ENCODE results near the gene ADAM30.
"Not testable (repeated sequence)": the region's sequence is repeated elsewhere in the genome, so short reads cannot be mapped to it uniquely, and the experiment has no call there.

ADAM30 gene

DNA sequence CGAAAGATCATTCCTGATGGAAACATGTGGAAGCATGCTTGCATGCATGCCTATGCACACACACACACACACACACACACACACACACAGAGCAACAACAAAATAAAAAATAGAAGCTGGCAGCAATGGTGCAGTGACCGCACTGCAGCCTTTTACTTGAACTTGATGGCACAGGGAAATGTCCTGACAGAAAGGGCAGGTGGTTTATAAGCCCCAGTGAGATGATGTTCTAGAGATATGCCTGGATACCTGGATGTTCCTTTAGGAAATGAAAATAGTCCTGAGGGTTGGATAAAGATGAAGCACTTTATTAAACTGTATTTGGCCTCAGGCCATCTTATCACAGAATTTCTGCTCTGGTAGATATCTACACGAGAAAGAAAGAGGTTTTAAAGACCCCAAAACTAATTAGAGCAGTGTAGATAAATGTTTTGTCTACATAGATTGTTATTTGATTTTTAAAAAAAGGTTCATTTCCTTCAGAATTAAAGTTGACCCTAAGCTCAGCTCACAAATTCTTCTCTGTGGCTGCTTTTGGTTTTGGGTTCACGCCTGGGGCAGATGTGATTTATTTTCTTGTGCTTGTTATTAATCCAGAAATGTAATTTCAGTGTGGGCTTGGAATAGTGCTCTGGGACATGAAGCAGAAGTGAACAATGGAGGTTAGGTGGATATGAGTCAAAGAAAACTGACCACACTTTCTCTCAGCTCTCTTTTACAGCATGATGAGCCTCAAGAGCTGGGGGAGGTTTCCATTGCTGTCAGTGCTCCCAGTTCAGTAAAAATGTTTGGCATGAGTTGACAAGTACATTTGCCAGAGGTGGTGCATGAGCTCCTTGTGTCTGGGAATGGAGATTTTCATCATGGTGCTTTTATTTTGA is 22.9 kb downstream of the ADAM30 start:
- no peak for DNase-seq

DNA sequence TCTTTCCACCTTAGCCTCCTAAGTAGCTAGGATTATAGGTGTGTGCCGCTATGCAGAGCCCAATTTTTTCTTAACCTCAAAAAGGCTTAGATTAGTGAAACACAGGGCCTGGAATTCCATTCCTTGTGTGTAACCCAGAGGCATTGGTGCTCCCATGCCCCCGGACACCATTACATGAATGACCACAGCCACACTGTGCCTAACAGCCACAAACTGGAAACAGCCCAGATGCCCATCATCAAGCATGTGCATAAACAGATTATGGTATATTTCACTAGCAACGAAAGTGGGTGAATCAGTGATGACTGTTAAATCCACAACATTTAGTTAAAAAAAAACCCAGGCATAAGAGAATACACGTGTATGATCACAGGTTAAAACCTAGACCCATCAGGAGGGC is 24.4 kb downstream of the ADAM30 start:
- no peak for DNase-seq

DNA sequence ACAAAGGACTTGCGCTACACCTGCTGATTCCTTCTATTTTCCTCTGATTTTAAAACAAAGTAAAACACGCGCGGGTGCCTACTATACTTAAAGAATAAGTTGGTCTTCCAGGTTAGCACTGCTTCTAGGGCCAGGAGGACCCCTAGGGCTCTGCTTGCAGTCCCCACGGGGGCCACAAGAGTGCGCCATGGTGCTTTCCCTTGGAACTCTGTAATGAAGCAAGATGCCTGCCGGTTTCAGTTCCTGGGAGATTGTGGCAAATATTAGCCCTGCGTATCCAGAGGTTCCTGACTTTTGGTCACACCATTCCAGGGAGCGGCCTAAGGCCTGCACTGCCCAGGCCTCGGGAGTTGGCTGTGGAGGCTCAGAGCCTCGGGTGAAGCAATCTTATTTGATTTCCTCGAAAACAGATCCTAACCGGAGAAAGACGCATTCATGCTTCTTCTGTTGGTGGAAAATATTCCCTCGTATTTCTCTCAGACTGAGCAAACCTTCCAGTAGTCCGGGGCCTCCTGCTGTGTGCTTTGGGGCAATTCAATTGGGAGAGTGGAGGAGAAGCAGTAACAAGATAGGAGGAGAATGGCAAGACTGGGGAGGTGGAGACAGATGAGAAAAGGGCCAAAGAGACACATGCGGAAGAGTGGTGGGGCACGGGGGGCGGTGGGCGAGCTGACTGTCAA is 25.3 kb downstream of the ADAM30 start:
- peak; percentile 80 for DNase-seq

DNA sequence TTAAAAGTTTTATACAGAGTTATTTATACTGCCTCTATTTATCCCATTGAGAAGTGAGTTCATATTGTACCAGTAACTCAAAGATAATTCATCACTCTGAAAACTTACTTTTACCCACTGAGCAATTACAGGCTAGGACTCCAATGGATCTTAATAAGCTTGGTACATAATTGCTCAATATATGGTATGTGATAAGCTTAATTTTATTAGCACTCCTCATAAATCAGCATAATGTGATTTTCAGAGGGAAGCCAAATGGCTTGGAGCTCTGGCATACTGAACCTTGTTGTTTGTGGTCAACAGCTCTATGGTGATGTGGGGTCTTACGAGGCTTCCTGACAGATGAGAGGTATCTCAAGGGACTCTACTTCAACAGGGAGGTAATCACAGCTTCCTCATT is 26.3 kb downstream of the ADAM30 start:
- DNase-seq: no peak

DNA sequence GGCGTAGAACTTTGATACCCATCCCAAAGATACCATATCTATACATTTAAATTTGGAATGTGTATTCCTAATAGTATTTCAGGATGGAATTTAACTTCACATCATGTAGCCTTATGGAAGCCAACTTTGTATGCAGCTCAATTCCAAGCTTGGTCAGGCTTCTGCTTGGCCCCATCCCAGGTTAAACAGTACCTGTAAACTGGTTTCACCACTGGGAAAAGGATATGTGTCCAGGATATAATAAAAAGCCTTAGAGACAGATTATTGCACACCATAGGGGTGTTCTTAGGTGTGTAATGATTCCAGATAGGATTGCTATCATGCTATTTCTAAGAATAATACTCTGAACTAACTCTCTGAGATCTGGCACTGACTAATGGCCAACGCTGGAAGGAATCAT is 28.1 kb downstream of the ADAM30 start:
- DNase-seq: no peak

DNA sequence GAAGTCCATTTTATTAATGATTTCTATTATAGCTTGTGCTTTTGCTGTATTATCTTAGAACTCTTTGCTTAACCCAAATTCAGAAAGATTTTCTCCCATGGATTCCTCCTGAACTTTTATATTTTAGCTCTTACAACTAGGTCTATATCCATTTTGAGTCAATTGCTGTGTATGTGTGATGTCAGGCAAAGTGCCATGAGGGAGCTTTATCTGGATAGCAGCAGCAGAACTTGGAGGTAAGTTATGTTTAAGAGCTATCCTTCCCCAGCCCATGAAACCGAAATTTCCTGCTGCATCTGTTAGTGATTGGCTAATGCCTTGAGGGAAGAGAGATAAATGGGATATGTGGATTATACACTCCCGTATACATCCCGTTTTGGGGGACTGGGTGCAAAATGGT is 29.9 kb downstream of the ADAM30 start:
- DNase-seq: no peak

DNA sequence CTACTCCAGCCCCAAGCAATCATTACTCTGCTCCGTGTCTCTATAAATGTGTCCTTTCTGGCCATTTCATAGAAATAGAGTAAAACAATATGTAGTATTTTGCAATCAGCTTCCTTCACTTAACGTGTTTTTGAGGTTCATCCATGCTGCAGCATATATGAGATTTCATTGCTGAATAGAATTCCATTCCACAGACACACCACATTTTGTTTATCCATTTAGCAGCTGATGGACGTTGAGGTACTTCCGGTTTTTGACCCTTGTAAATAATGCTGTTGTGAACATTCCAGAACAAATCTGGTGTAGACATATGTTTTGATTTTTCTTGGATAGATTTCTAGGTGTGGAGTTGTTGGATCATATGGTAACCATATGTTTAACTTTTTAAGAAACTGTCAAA is 30.7 kb downstream of the ADAM30 start:
- no peak for DNase-seq

DNA sequence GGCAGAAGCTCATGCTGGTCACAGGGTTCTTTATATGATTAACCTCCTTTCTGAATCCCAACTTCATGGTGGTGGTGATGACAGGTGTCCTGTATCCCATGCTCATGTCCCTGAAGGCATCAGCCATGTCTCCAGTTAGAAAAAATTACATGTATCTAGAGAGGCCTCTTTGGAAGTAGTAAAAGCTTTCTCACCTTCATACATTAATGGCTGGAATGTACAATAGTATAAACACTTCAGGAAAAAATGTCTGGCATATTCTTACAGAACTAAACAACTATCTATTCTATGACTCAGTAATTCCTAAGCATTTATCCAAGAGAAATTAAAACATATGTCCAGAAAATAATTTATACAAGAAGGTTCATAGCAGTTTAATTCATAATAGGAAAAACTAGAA is 34.0 kb downstream of the ADAM30 start:
- DNase-seq: no peak

DNA sequence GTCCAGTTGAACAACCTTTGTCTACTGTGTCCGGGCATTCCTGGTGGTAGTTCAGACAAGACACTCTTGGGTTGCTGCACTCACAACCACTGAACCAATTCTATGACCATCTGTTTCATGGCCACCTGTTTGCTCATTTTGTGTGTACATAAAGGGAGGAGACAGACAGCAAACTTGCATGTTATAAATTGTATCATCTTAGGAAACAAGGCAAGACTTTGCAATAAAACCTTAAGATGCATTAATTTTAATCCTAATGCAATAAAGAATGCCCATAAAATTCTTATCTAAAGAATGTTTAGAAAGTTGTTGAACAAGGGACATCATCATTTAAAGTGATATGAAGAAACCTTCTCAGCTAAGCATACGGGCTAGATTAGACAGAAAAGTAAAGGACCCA is 34.8 kb downstream of the ADAM30 start:
- no peak for DNase-seq

DNA sequence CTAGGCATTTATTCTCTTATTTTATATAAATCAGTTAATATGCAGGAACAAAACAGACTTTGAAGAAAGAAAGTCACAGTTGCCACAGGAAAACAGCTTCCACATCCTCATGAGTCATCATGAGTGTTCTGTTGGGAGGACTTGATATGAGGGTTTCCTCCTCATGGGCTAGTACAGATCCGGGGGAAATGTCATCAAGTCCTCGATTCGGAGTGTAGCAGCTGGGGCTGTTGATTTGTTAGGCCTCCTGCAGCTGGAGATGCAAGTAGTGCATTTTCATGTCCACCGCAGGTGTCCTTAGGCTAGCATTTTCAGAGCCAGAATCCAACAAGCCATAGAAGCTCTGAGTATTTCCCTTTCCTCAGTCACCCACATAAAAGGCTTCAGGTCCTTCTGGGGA is 36.7 kb downstream of the ADAM30 start:
- no peak for DNase-seq

DNA sequence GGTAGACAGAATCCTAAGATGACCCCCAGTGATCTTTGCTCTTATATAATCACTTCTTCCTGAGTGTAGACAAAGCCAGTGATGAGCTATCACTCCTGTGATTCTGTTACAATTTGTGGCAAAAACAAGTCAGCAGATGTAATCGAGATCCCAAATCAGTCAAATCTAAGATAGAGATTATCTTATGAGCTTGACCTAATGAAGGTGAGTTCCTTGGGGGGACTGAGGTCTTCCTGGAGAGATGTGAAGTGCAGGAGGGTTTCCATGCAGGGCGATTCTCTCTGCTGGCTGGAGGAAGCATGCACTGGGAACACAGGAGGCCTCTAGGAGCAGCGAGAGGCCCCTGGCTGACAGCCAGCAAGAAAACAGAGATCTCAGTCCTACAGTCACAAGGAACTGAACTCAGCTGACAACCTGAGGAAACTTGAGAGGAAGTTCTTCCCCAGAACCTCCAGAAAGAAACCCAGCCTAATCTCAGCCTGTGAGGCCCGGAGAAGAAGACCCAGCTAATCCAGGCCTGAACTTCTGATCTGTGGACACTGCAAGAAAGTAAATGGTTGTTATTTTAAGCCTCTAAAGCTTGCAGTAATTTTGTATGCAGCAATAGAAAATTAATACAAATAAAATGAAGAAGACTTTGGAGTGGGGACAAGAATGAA is 37.6 kb downstream of the ADAM30 start:
- not testable (repeated sequence) for DNase-seq

DNA sequence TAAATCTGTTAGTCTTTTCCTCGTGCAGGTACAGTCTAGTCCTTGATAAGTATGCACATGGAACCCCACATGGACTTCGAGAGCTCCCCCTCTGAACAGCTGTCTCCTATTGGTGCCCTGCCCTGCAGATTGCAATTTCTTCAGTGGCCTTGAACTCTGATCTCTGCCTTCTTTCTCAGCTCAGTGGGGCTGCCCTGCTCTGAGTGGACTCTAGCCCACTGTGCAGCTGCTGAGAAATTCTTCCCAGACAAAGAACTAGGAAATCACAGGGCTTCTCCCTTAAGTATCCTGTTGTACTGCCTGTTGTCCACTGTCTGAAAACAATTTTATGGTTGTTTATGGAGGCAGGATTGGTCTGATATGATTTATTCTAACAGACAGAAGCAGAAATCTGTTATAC is 38.2 kb downstream of the ADAM30 start:
- DNase-seq: no peak

DNA sequence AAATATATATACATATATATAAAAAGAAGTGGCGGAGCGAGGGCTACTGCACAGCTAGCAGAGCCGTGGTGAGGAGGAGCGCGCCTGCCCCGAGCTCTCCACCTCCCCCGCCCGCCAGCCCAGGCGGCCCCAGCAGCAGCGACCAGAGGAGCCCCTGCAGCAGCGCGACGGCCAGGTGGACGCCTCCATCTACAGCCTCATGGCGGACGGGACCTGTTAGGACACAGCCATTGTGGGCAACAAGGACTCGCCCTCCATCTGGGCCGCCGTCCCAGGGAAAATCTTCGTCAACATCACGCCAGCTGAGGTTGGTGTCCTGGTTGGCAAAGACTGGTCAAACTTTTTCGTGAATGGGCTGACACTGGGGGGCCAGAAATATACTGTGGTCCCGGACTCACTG is 43.2 kb downstream of the ADAM30 start:
- DNase-seq: no peak

DNA sequence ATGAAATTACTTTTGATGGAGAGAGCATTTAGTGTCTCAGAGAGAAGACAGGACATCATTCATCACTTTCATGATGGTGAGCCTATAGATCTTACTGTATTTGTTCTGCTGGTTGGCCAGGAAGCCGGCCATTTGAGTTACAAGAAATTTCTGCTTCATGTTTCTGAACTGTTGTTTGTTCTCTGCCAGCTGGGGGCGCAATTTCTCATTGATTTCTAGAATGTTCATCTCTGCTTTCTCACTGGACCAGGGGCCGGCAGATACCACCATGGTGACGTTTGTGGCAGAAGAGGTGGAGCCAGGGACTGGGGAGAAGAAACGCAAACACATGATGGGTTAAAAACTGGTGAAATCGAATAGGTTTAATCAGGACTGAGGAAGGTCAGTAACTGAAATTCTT is 52.1 kb downstream of the ADAM30 start:
- not testable (repeated sequence) for DNase-seq

Data from activated effector memory CD4-positive, alpha-beta T cell treated with anti-CD3 and anti-CD28 coated beads, Interleukin-2, amount 50 U/mL, for 16 hours (primary cell).